HEK293 (cell line): ENCODE results near the gene C2CD4A.

Source experiments
- CTCF ChIA-PET: fragments of 350-600 bp; formaldehyde crosslinking; extraction: SDS; loops from one replicate; lab custom pipeline; 2021; ENCODE audit warnings: antibody characterized with exemption; lab: Yijun Ruan, JAX
- POLR2A ChIA-PET: fragments of 300-600 bp; formaldehyde crosslinking; extraction: SDS; loops from one replicate; lab custom pipeline; 2020; ENCODE audit warnings: antibody characterized with exemption, inconsistent platforms; lab: Yijun Ruan, JAX
- H3K27ac ChIP-seq: fragments of 200-500 bp; sonication (Bioruptor generic); 2 replicates; pipeline ENCODE4 v1.5.1; 2014; ENCODE audit warnings: low read depth, low read length, control low read depth, inconsistent platforms; ENCODE audit errors: extremely low read depth
- H3K36me3 ChIP-seq, 2 experiments: fragments of 200-500 bp in 1 of 2; sonication (Bioruptor generic) in 1 of 2; 1 replicate in 1 of 2; 2 replicates in 1 of 2; pipeline ENCODE4 v1.5.1; 2014 to 2017; ENCODE audit warnings: inconsistent platforms in 2 of 2, low read length in 2 of 2; ENCODE audit not compliant: control insufficient read depth in 2 of 2, insufficient read depth in 1 of 2
- H3K4me1 ChIP-seq: fragments of 200-500 bp; sonication (Bioruptor generic); 2 replicates; pipeline ENCODE4 v1.5.1; 2014; ENCODE audit warnings: mild to moderate bottlenecking, low read length, inconsistent platforms; ENCODE audit not compliant: control insufficient read depth, insufficient read depth
- H3K4me3 ChIP-seq: 2 replicates; pipeline ENCODE4 v1.5.1; 2011; ENCODE audit warnings: low read depth, mild to moderate bottlenecking, control low read depth, low read length, moderate library complexity
- H3K9me3 ChIP-seq: fragments of 200-500 bp; sonication (Bioruptor generic); 2 replicates; pipeline ENCODE4 v1.5.1; 2014; ENCODE audit warnings: low read depth, low read length, inconsistent platforms; ENCODE audit not compliant: control insufficient read depth, insufficient read depth
- RBAK ChIP-seq: fragments of 450-650 bp; formaldehyde crosslinking; IDR thresholded peaks from 2 replicates; pipeline ENCODE4 v1.5.1; 2016; ENCODE audit warnings: missing biosample characterization, missing genetic modification characterization
- YY1 ChIP-seq: fragments of 450-650 bp; formaldehyde crosslinking; IDR thresholded peaks from 2 replicates; pipeline ENCODE4 v1.5.1; 2018; ENCODE audit warnings: missing biosample characterization, missing genetic modification characterization
- ZFP37 ChIP-seq: fragments of 450-650 bp; formaldehyde crosslinking; IDR thresholded peaks from 2 replicates; pipeline ENCODE4 v1.5.1; 2016; ENCODE audit warnings: missing biosample characterization, missing genetic modification characterization
- ZNF114 ChIP-seq: fragments of 450-650 bp; formaldehyde crosslinking; IDR thresholded peaks from 2 replicates; pipeline ENCODE4 v1.5.0; 2017; ENCODE audit warnings: missing biosample characterization, missing genetic modification characterization
- ZNF157 ChIP-seq: fragments of 450-650 bp; formaldehyde crosslinking; IDR thresholded peaks from 2 replicates; pipeline ENCODE4 v1.5.1; 2016; ENCODE audit warnings: missing biosample characterization, missing genetic modification characterization
- ZNF174 ChIP-seq: fragments of 450-650 bp; formaldehyde crosslinking; IDR thresholded peaks from 2 replicates; pipeline ENCODE4 v1.5.0; 2017; ENCODE audit warnings: missing biosample characterization, mild to moderate bottlenecking, missing genetic modification characterization
- ZNF202 ChIP-seq: fragments of 450-650 bp; formaldehyde crosslinking; IDR thresholded peaks from 2 replicates; pipeline ENCODE4 v1.5.1; 2016; ENCODE audit warnings: missing biosample characterization, missing genetic modification characterization, borderline replicate concordance
- ZNF324 ChIP-seq: fragments of 450-650 bp; formaldehyde crosslinking; IDR thresholded peaks from 2 replicates; pipeline ENCODE4 v1.5.1; 2016; ENCODE audit warnings: missing biosample characterization, missing genetic modification characterization
- ZNF549 ChIP-seq: fragments of 450-650 bp; IDR thresholded peaks from 2 replicates; pipeline ENCODE4 v1.5.1; 2018; ENCODE audit warnings: missing biosample characterization, missing genetic modification characterization, mild to moderate bottlenecking, inconsistent platforms, moderate library complexity
- ZNF670 ChIP-seq: fragments of 450-650 bp; formaldehyde crosslinking; IDR thresholded peaks from 2 replicates; pipeline ENCODE4 v1.5.1; 2016; ENCODE audit warnings: missing biosample characterization, missing genetic modification characterization, low read depth
- ZXDB ChIP-seq: fragments of 450-650 bp; formaldehyde crosslinking; IDR thresholded peaks from 2 replicates; pipeline ENCODE4 v1.5.1; 2016; ENCODE audit warnings: missing biosample characterization, missing genetic modification characterization
- TF ChIP-seq, protein P1 (sequence below): fragments of 450-650 bp; formaldehyde crosslinking; IDR thresholded peaks from 2 replicates; pipeline ENCODE4 v1.5.1; 2016; ENCODE audit warnings: missing biosample characterization, missing genetic modification characterization
- TF ChIP-seq, protein P2 (sequence below): fragments of 450-650 bp; formaldehyde crosslinking; IDR thresholded peaks from 2 replicates; pipeline ENCODE4 v1.5.1; 2016; ENCODE audit warnings: missing biosample characterization, missing genetic modification characterization
- TF ChIP-seq, protein P3 (sequence below): fragments of 450-650 bp; formaldehyde crosslinking; optimal IDR thresholded peaks from 2 replicates; pipeline ENCODE3; 2016; ENCODE audit warnings: missing biosample characterization, mild to moderate bottlenecking, missing genetic modification characterization
- TF ChIP-seq, protein P4 (sequence below): fragments of 450-650 bp; formaldehyde crosslinking; IDR thresholded peaks from 2 replicates; pipeline ENCODE4 v1.5.1; 2016; ENCODE audit warnings: missing biosample characterization, missing genetic modification characterization

Gene C2CD4A

DNA sequence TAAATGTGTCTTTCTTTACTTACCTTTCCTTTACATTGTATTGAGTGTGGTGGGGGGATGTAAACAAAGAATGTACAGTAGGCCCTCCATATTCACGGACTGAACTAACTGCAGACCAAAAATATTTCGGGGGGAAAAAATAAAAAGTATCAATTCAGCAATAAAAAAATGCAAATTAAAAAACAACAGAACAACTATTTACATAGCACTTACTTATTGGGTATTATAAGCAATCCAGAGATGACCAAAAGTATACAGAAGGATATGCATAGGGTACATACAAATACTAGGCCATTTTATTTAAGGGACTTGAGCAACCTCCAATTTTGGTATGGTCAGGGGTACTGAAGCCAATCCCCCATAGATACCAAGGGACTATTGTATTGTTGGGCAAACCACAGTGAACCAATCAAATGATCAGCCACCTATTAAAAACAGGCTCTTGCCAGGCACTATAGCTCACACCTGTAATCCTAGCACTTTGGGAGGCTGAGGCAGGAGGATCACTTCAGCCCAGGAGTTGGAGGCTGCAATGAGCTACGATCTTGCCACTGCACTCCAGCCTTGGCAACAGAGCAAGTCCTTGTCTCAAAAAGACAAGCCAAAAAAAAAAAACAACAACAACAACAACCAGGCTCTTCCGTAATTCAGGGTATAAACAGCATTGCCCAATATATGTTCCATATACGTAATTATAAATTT is 8.3 kb upstream of the C2CD4A start:
- Histone ChIP-seq H3K27ac (no peak overlapping the region), H3K4me1 (no peaks in the 10 kb centered on the region; the same call in 1 of the 2 replicates), H3K36me3 (no peaks in the 10 kb centered on the region), H3K9me3 (no peaks in the 10 kb centered on the region), H3K4me3 (no peak overlapping the region)
- ChIA-PET CTCF (no interaction called here), POLR2A (no interaction called here)
- TF ChIP-seq, protein P1, sequence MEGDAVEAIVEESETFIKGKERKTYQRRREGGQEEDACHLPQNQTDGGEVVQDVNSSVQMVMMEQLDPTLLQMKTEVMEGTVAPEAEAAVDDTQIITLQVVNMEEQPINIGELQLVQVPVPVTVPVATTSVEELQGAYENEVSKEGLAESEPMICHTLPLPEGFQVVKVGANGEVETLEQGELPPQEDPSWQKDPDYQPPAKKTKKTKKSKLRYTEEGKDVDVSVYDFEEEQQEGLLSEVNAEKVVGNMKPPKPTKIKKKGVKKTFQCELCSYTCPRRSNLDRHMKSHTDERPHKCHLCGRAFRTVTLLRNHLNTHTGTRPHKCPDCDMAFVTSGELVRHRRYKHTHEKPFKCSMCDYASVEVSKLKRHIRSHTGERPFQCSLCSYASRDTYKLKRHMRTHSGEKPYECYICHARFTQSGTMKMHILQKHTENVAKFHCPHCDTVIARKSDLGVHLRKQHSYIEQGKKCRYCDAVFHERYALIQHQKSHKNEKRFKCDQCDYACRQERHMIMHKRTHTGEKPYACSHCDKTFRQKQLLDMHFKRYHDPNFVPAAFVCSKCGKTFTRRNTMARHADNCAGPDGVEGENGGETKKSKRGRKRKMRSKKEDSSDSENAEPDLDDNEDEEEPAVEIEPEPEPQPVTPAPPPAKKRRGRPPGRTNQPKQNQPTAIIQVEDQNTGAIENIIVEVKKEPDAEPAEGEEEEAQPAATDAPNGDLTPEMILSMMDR (tag by site-specific recombination), result no peak
- TF ChIP-seq, protein P2, sequence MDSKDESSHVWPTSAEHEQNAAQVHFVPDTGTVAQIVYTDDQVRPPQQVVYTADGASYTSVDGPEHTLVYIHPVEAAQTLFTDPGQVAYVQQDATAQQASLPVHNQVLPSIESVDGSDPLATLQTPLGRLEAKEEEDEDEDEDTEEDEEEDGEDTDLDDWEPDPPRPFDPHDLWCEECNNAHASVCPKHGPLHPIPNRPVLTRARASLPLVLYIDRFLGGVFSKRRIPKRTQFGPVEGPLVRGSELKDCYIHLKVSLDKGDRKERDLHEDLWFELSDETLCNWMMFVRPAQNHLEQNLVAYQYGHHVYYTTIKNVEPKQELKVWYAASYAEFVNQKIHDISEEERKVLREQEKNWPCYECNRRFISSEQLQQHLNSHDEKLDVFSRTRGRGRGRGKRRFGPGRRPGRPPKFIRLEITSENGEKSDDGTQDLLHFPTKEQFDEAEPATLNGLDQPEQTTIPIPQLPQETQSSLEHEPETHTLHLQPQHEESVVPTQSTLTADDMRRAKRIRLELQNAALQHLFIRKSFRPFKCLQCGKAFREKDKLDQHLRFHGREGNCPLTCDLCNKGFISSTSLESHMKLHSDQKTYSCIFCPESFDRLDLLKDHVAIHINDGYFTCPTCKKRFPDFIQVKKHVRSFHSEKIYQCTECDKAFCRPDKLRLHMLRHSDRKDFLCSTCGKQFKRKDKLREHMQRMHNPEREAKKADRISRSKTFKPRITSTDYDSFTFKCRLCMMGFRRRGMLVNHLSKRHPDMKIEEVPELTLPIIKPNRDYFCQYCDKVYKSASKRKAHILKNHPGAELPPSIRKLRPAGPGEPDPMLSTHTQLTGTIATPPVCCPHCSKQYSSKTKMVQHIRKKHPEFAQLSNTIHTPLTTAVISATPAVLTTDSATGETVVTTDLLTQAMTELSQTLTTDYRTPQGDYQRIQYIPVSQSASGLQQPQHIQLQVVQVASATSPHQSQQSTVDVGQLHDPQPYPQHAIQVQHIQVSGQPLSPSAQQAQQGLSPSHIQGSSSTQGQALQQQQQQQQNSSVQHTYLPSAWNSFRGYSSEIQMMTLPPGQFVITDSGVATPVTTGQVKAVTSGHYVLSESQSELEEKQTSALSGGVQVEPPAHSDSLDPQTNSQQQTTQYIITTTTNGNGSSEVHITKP (tag by site-specific recombination), result peak; percentile 92
- TF ChIP-seq ZNF670 (tag by site-specific recombination) (no peak), ZXDB (tag by site-specific recombination) (no peak), ZNF549 (no peak)
- TF ChIP-seq, protein P3, sequence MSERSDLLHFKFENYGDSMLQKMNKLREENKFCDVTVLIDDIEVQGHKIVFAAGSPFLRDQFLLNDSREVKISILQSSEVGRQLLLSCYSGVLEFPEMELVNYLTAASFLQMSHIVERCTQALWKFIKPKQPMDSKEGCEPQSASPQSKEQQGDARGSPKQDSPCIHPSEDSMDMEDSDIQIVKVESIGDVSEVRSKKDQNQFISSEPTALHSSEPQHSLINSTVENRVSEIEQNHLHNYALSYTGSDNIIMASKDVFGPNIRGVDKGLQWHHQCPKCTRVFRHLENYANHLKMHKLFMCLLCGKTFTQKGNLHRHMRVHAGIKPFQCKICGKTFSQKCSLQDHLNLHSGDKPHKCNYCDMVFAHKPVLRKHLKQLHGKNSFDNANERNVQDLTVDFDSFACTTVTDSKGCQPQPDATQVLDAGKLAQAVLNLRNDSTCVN (tag by site-specific recombination), result no peak

DNA sequence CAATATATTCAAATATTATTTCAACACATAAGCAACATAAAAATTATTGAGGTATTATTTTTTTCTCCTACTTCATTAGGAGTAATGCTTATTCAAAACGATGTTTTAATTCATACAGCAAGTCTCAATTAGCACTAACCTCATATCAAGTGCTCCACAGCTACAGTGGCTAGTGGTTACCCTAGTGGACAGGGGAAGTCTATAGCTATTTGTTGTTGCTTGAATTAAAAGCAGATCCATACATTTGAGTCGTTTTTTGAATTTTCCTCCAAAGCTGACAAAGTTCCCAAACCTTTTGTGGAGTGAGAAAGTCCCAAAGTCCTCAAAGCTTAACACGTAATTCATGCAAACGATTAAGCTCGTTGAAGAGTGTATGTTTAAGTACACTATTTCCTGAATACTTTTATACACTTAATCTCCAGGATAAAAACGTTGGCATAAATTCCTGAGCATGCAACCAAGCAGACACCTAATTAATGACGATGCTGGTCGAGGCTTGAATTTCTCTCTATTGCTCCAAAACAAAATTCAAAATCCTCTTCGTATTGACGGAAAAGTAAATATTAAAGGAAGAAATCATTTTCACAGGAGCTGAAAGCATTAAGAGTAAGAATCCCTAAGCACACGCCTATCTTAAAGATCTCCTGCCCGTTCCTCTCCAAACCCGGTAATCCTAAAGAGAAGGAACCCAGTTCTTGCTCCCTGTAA is 7.5 kb upstream of the C2CD4A start:
- H3K4me3 ChIP-seq, result peak overlapping the region; percentile 68

More for the DNA sequence above, 7.5 kb upstream of the C2CD4A start:
- no peaks in the 10 kb centered on the region for H3K9me3 ChIP-seq
- ChIA-PET CTCF (no interaction called here), POLR2A (interaction anchor here (1.3 kb wide), 1 partner anchor 23 kb away, joined by 3 read pairs; no protein-coding TSS in a partner anchor)
- no peaks in the 10 kb centered on the region for H3K36me3 ChIP-seq
- H3K27ac ChIP-seq, result peak overlapping the region; percentile 70; the same call in 1 of the 2 replicates
- H3K4me1 ChIP-seq, result no peaks in the 10 kb centered on the region; the same call in 1 of the 2 replicates
- TF ChIP-seq ZNF202, result no peak
- no peak for TF ChIP-seq ZNF114 (tag by site-specific recombination)
- TF ChIP-seq, protein P2 (tag by site-specific recombination), result no peak
- no peak for TF ChIP-seq RBAK (tag by site-specific recombination)
- no peak for TF ChIP-seq YY1
- TF ChIP-seq, protein P4, sequence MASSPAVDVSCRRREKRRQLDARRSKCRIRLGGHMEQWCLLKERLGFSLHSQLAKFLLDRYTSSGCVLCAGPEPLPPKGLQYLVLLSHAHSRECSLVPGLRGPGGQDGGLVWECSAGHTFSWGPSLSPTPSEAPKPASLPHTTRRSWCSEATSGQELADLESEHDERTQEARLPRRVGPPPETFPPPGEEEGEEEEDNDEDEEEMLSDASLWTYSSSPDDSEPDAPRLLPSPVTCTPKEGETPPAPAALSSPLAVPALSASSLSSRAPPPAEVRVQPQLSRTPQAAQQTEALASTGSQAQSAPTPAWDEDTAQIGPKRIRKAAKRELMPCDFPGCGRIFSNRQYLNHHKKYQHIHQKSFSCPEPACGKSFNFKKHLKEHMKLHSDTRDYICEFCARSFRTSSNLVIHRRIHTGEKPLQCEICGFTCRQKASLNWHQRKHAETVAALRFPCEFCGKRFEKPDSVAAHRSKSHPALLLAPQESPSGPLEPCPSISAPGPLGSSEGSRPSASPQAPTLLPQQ, result no peak
- no peak for TF ChIP-seq ZFP37 (tag by site-specific recombination)
- no peak for TF ChIP-seq ZNF157
- no peak for TF ChIP-seq ZNF324
- TF ChIP-seq ZNF174 (tag by site-specific recombination), result no peak
